ENCODE results near the gene SULF2.

SULF2 gene

GRCh38 chr20:47708953-47709833, 76.1 kb downstream of the SULF2 start:
- DNase-seq = no peak

DNA sequence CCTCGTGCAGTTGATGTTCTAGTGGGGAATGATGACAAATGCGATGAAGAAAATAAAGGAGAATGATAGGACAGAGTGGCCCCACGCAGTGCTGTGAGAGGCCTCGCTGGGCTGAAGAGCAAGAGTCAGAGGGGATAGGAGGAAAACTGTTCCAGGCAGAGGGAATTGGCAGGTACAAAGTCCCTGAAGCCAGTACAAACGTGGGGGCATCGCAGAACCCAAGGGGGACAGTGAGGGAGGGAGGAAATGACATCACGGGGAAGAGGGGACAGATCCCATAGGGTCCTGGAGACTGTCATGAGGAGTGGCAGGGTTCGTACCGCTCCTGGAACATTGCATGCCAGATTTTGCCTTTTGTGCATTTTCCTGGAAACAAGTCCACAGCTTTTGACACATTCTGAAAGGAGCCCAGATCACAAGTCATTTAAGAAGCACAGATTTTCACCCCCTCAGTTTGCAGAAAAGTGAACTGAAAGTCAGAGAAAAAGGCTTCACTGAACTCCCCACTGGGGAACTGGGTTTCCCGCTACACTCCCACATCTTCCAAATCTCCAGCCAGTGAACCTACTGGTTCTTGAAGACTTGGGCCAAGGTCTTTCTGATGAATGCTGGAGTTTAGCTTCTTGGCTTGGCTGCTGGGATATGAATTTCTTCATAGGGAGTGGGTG, 77.0 kb downstream of the SULF2 start:
- DNase-seq = no peak

DNA sequence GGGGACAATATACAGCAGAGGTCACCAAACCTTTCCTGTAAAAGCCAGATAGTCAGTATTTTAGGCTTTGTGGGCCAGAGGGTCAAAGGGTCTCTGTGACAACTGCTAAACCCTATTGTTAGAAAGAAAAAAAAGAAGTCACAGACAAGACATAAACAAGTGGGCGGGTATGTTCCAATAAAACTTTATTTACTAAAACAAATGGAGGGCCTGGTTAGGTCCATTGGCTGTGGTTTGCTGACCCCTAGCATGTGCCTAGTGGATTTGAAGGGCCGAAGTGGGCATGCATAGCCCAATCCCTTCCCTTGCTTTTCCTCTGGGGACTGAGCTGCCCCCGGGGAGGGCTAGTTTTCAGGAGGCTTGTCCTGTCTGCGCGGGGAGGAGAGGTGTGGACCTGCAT, 78.9 kb downstream of the SULF2 start:
- DNase-seq = no peak

- DNase-seq = no peak
These were observed 79.8 kb downstream of the SULF2 start for GRCh38 chr20:47705497-47705856.

DNA sequence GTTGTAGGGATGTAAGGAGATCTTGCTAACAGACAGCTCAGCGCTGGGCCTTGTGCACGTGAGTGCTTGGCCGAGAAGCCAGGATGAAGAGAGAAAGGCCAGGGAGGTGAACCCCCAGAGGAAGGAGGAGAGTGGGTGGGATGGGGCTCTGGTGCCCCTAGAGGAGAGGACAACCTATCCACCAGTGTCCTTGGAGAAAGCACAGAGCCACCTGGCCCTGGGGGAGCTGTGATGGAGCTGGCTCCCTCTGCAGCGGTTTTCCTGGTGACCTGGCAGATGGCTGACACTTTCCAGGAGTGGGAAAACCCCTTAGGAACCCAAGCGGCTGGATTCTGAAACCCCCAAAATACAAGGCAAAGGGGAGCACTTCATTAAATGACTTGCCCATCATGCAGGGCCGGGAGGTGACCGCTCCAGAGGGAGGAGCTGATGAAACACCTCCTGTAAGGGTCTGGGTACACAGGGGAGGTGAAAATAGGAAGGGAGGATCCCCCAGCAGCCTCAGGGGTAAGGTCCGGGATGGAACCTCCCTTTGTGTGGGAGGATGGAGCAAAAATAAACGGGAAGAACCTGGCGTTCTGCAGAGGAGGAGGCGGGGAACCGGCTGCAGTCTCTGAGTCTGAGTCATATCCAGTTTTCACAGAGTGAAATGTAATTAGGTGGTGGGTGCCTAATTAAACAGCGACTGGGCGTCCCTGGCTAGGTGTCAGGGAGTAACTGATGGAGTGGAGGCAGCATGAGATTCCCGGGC, 80.4 kb downstream of the SULF2 start:
- no peak for DNase-seq

GRCh38 chr20:47703748-47704147, 81.5 kb downstream of the SULF2 start:
- DNase-seq = no peak

- no peak for DNase-seq
These were observed 83.7 kb downstream of the SULF2 start for GRCh38 chr20:47701612-47702011.

DNA sequence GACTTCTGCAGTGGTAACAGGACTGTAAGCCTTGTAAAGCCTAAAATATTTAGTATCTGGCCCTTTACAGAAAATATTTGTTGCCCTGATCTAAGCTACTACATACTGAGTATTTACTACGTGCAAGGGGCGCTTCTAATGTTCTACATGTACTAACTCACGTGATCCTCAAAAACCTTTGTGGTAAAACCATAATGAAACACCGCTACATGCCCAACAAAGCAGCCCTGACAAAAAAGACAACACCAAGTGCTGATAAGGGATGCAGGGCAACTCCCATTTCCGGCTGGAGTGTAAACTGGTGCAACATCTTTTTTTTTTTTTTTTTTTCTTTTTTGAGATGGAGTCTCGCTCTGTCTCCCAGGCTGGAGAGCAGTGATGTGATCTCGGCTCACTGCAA, 85.0 kb downstream of the SULF2 start:
- DNase-seq = no peak

- DNase-seq = no peak
These were observed 85.5 kb downstream of the SULF2 start for GRCh38 chr20:47699818-47700217.

DNA sequence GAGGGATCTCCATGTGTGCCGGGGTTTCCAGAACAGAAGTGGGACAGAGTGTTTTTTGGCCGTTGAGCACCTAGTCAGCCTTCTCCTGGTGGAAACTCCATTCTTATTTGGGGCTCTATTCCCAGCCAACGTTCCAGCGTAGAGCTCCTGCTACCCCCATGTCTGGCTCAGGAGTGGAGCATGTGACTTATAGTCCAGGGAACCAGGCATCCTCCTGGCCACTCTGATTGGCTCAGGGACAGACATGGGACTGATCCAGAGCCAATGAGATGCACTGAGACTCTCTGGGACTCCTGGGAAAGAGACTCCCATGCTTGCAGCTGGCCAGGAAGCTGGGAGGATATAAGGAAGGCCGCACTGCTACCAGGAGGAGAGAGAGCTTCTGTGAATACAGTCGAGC, 87.1 kb downstream of the SULF2 start:
- DNase-seq = no peak

DNA sequence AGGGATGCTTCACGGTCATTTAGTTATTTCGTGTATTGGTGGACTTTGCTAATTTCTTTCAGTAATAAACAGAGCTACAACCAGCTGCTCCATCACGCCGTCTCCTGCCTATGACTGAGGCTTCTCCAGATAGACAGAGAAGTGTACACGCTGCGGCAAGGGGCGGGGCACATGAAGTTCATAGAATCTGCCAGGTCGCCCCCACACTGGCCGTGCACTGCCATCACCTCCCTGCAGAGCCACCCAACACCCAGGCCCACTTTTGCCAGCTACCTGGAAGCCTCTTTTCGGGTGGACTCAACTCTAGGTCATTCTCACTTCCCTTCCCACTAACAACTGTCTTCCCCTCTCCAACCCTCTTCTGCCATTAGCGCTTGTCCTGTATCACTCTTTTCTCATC, 88.4 kb downstream of the SULF2 start:
- DNase-seq = no peak

DNA sequence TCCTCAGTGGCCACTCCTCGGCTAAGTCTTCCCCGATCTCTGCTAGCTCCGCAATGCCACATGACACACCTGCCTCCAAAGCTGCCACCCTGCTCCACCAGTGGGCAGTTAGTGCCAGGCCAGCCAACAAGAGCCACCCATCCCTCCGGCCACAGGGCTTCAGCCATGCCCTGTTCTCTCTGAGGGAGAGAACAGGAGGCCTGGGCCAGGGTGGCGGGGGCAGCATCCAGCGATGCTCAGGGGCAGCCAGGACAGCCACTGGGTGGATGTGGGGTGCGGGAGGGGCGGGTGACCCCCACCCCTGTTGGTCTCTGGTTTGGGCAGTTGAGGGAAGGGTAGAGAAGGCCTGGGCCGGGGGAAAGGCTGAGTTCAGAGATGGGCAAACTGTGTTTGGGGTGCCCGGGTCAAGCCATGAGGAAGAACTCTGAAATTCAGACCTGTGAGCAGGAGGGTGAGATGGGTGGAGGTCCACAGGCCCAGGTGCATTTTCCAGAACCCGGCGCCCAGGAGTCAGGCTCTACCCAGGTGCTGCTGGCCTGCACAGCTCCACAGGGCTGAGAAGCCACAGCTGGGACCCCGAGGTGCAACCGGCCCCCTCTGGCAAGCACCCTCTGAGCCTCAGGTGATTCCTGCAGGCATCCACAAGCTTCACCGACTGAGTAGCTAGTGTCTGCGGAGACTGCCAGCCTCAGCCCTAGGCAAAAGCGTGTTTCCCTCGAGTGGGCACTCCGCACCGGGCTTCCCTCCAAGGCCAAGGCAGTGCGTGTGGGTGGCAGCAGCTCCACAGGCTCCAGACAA, 91.1 kb downstream of the SULF2 start:
- no peak for DNase-seq

DNA sequence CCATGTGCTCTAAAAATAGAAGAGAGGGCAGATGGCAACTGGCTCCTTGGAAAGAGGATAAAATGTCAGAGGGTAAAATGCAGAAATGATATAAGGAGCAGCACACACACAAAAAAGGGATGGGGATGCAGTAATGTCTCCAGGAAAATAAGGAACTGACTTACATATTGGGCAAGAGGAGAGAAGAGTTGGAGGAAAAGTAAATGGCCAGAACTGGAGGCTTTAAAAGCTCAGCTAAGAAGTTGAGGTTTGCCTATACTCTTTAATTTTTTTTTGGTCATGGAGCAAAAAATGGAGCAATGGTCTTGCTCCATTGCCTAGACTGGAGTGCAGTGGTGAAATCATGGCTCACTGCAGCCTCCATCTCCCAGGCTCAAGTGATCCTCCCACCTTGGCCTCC, 93.7 kb downstream of the SULF2 start:
- DNase-seq = no peak

GRCh38 chr20:47689731-47690130, 95.5 kb downstream of the SULF2 start:
- no peak for DNase-seq

- no peak for DNase-seq
These were observed 96.6 kb downstream of the SULF2 start for GRCh38 chr20:47688385-47689381.

- DNase-seq = no peak
These were observed 97.9 kb downstream of the SULF2 start for GRCh38 chr20:47687095-47687987.

DNA sequence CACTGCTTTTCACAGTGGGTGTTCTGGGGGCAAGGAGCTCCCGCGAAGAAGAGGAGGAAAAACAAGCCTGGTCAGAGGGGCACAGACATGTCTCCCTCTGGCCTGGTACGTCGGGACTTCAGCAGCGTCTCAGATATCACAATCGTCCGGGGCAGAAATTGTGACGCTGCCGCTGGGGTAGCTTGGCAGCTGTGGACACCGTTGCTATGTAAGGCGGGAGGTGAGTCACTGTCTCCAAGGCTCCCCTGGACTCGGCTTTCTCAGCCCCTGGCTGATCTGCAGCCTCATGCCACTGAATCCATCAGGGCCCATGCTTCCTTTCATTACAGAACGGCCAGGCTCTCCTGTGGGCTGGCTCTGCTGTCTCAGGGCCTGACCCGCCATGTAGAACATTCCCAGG, 98.7 kb downstream of the SULF2 start:
- no peak for DNase-seq

DNA sequence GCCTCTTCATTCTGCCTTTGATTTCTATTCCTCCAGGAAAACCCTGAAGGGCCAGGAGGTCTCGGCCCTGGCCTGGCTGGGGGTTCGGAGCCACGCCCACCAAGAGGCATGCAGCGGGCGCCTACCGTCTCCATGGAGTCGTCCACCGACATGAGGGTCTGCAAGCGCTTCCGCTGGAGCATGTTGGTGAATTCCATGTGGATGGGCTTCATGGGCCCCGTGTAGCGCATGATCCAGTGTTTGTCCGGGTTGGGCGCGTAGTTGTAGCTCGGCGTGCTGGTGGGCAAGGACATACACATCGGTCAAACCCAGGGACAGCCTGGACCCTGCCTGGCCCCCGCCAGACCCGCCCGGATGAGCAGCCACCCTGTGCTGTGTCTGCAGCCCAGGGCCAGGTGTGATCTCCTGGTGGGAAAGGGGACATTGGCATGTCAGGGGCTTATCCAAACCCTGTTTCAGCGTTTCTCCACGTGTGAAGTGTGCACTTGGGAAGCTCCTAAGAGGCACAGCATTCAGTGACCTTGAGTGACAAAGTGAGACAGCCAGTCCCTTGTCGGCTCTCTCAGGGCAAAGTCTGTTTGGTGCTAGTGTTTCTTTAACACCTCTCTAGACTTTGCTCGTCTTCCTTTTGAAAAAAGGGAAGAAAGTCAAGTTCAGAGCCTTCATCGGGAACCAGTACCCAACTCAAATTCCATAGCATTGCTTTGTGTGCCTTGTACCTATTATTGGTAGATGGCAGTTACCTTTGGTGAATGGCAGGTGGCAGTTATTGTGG, 100.8 kb downstream of the SULF2 start:
- no peak for DNase-seq

GRCh38 chr20:47682916-47683315, 102.4 kb downstream of the SULF2 start:
- DNase-seq = no peak
